ENCODE measurements around the gene UMAD1.

GRCh38 chr7:7815395-7815794 is 174.8 kb downstream of the UMAD1 start:
- no peak for TF ChIP-seq POLR2A (IDR thresholded peaks at IDR 0.05)
- TF ChIP-seq CTCF (IDR thresholded peaks at IDR 0.05): no peak

All from testis (tissue), 2 donors.